OCI-LY3 (cell line): ENCODE measurements around the gene IFNE.

Experiments used
- H2AFZ ChIP-seq: fragments of 200-600, 300-600 bp; shearing (Covaris generic); 2 replicates; pipeline ENCODE4 v1.6.0; 2014; ENCODE audit warnings: antibody characterized with exemption, low read depth, low read length
- H3K27ac ChIP-seq: fragments of 200-600, 300-600 bp; sonication (generic); 2 replicates; pipeline ENCODE4 v1.5.1; 2014; ENCODE audit warnings: mild to moderate bottlenecking, low read length, moderate library complexity, mixed read lengths
- H3K27me3 ChIP-seq: fragments of 200-600, 300-600 bp; sonication (generic); 2 replicates; pipeline ENCODE4 v1.6.1; 2014; ENCODE audit warnings: low read depth, low read length, mixed read lengths
- H3K36me3 ChIP-seq: fragments of 200-600, 300-600 bp; sonication (generic); replicated peaks from 2 replicates; pipeline ENCODE3; 2014; ENCODE audit warnings: low read depth, low read length, mixed read lengths
- H3K4me1 ChIP-seq: fragments of 300-600, 200-600 bp; sonication (generic); 2 replicates; pipeline ENCODE4 v1.6.1; 2014; ENCODE audit warnings: low read length, mixed read lengths
- H3K4me2 ChIP-seq: fragments of 200-600, 300-600 bp; sonication (generic); 2 replicates; pipeline ENCODE4 v1.6.1; 2014; ENCODE audit warnings: low read length, mixed read lengths
- H3K4me3 ChIP-seq: fragments of 300-600, 200-600 bp; sonication (generic); 2 replicates; pipeline ENCODE4 v1.5.1; 2014; ENCODE audit warnings: antibody characterized with exemption, mild to moderate bottlenecking, low read length, moderate library complexity
- H3K79me2 ChIP-seq: fragments of 300-600, 200-600 bp; shearing (Covaris generic); 2 replicates; pipeline ENCODE4 v1.6.1; 2014; ENCODE audit warnings: mild to moderate bottlenecking, low read length, mixed read lengths
- H3K9ac ChIP-seq: fragments of 300-600, 200-600 bp; shearing (Covaris generic); 2 replicates; pipeline ENCODE4 v1.6.0; 2014; ENCODE audit warnings: mild to moderate bottlenecking, low read length, moderate library complexity
- H3K9me3 ChIP-seq: fragments of 200-600, 300-600 bp; shearing (Covaris generic); 2 replicates; pipeline ENCODE4 v1.6.1; 2014; ENCODE audit warnings: low read length, mixed read lengths; ENCODE audit not compliant: insufficient read depth
- H4K20me1 ChIP-seq: fragments of 200-600, 300-600 bp; sonication (generic); 2 replicates; pipeline ENCODE4 v1.6.1; 2016; ENCODE audit warnings: low read length, mixed read lengths; ENCODE audit not compliant: insufficient read depth
- CTCF ChIP-seq: fragments of 200-600, 300-600 bp; sonication (generic); IDR thresholded peaks from 2 replicates; pipeline ENCODE4 v1.5.1; 2014; ENCODE audit warnings: antibody characterized with exemption, low read length, low read depth
- EZH2phosphoT487 ChIP-seq: fragments of 200-600 bp; shearing (Covaris generic); IDR thresholded peaks from 2 replicates; pipeline ENCODE4 v1.6.1; 2018; ENCODE audit warnings: antibody characterized with exemption, mixed run types, low read depth

The IFNE gene

GRCh38 chr9:21504894-21505293, 22.8 kb upstream of the IFNE start:
- H3K9ac ChIP-seq = no peak overlapping the region
- H3K79me2 ChIP-seq = no peaks in the 10 kb centered on the region
- TF ChIP-seq EZH2phosphoT487 (no peak), CTCF (no peak)
- H3K4me2 ChIP-seq = no peak overlapping the region
- H4K20me1 ChIP-seq = no peaks in the 10 kb centered on the region
- peaks cover 23% of the 10 kb centered on the region; the same call in 1 of the 2 replicates for H3K27me3 ChIP-seq
- H2AFZ ChIP-seq = no peak overlapping the region
- no peaks in the 10 kb centered on the region for H3K4me1 ChIP-seq
- H3K27ac ChIP-seq = no peak overlapping the region
- H3K9me3 ChIP-seq = no peaks in the 10 kb centered on the region
- no peaks in the 10 kb centered on the region for H3K36me3 ChIP-seq
- H3K4me3 ChIP-seq = no peak overlapping the region

- Histone ChIP-seq H3K4me1 (no peaks in the 10 kb centered on the region), H3K9me3 (no peaks in the 10 kb centered on the region), H3K36me3 (no peaks in the 10 kb centered on the region), H3K4me3 (no peak overlapping the region), H3K79me2 (no peaks in the 10 kb centered on the region), H3K27me3 (peaks cover 23% of the 10 kb centered on the region; the same call in 1 of the 2 replicates), H3K4me2 (no peak overlapping the region), H4K20me1 (no peaks in the 10 kb centered on the region), H2AFZ (no peak overlapping the region), H3K9ac (no peak overlapping the region), H3K27ac (no peak overlapping the region)
- TF ChIP-seq EZH2phosphoT487 (no peak), CTCF (no peak)
These were observed 22.0 kb upstream of the IFNE start for GRCh38 chr9:21504113-21504512.

- H3K79me2 ChIP-seq = no peaks in the 10 kb centered on the region
- no peaks in the 10 kb centered on the region for H4K20me1 ChIP-seq
- peaks cover 23% of the 10 kb centered on the region; the same call in 1 of the 2 replicates for H3K27me3 ChIP-seq
- no peak overlapping the region for H2AFZ ChIP-seq
- H3K9me3 ChIP-seq = no peaks in the 10 kb centered on the region
- H3K27ac ChIP-seq = no peak overlapping the region
- no peak overlapping the region for H3K4me3 ChIP-seq
- H3K36me3 ChIP-seq = no peaks in the 10 kb centered on the region
- no peaks in the 10 kb centered on the region for H3K4me1 ChIP-seq
- TF ChIP-seq CTCF (no peak), EZH2phosphoT487 (no peak)
- H3K9ac ChIP-seq = no peak overlapping the region
- no peak overlapping the region for H3K4me2 ChIP-seq
These were observed 20.5 kb upstream of the IFNE start for GRCh38 chr9:21502586-21502985.

- H3K4me2 ChIP-seq = no peak overlapping the region
- H3K4me1 ChIP-seq = peaks cover 4% of the 10 kb centered on the region; the same call in 1 of the 2 replicates
- no peak overlapping the region for H3K27ac ChIP-seq
- no peak overlapping the region for H2AFZ ChIP-seq
- no peaks in the 10 kb centered on the region for H3K79me2 ChIP-seq
- peaks cover 20% of the 10 kb centered on the region; the same call in 1 of the 2 replicates for H3K27me3 ChIP-seq
- TF ChIP-seq CTCF (no peak), EZH2phosphoT487 (no peak)
- H3K9ac ChIP-seq = no peak overlapping the region
- H3K36me3 ChIP-seq = no peaks in the 10 kb centered on the region
- no peaks in the 10 kb centered on the region for H3K9me3 ChIP-seq
- no peaks in the 10 kb centered on the region for H4K20me1 ChIP-seq
- no peak overlapping the region for H3K4me3 ChIP-seq
These were observed 17.8 kb upstream of the IFNE start for GRCh38 chr9:21499912-21500311.
